ENCODE measurements around the gene HEMK1.

Gene HEMK1

GRCh38 chr3:50630877-50631276, 61.6 kb downstream of the HEMK1 start:
- DNase-seq (ENCODE audit: extremely low read depth in 1 of 2, low read depth in 1 of 2) = no peak

GRCh38 chr3:50632450-50632849, 63.1 kb downstream of the HEMK1 start:
- DNase-seq (ENCODE audit: extremely low read depth in 1 of 2, low read depth in 1 of 2) = no peak

- no peak for DNase-seq (ENCODE audit: extremely low read depth in 1 of 2, low read depth in 1 of 2)
Measured at GRCh38 chr3:50633230-50633790, 64.0 kb downstream of the HEMK1 start.

- no peak for DNase-seq (ENCODE audit: extremely low read depth in 1 of 2, low read depth in 1 of 2)
Measured at GRCh38 chr3:50635066-50635465, 65.7 kb downstream of the HEMK1 start.

- no peak for DNase-seq (ENCODE audit: extremely low read depth in 1 of 2, low read depth in 1 of 2)
Measured at GRCh38 chr3:50637011-50637410, 67.7 kb downstream of the HEMK1 start.

- no peak for DNase-seq (ENCODE audit: extremely low read depth in 1 of 2, low read depth in 1 of 2)
Measured at GRCh38 chr3:50637945-50638344, 68.6 kb downstream of the HEMK1 start.

GRCh38 chr3:50639055-50639494, 69.8 kb downstream of the HEMK1 start:
- no peak for DNase-seq (ENCODE audit: extremely low read depth in 1 of 2, low read depth in 1 of 2)

GRCh38 chr3:50642382-50642781, 73.1 kb downstream of the HEMK1 start:
- DNase-seq (ENCODE audit: extremely low read depth in 1 of 2, low read depth in 1 of 2) = no peak

- DNase-seq (ENCODE audit: extremely low read depth in 1 of 2, low read depth in 1 of 2) = no peak
Measured at GRCh38 chr3:50644561-50644960, 75.2 kb downstream of the HEMK1 start.

GRCh38 chr3:50645378-50645777, 76.1 kb downstream of the HEMK1 start:
- no peak for DNase-seq (ENCODE audit: extremely low read depth in 1 of 2, low read depth in 1 of 2)

Measured in stimulated activated CD8-positive, alpha-beta memory T cell treated with anti-CD3 and anti-CD28 coated beads, Interleukin-7, amount 100 ng/mL, for 48 hours (primary cell).